Measurements from ENCODE around the gene INPP5A.

DNA sequence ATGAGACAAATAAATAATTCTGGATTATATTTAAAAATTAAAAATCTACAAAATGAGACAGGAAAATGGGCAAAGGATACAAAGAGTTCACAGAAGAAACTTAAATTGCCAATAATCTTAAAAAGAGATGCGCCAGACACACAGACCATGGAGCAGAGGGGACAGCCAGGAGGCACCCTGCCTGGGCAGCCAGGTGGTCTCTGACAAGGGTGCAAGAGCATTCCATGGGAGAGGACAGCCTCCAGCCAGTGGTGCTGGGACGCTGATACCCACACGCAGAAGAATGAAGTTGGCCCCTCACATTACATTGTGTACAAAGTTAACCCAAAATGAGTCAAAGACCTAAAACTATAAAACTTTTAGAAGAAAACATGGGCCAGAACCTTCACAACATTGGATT is 142.1 kb downstream of the INPP5A start:
- TF ChIP-seq CTCF (IDR thresholded peaks at IDR 0.05), result no peak
- no peak for TF ChIP-seq POLR2A (IDR thresholded peaks at IDR 0.05)
